Neural cell (in vitro differentiated cells): ENCODE results near the gene PDE4D. TPM values are rescaled to one million over a fixed set of nuclear protein-coding genes. Genes with fewer than 3 reads are reported as not detected.

Experiments
- H2AFZ ChIP-seq: fragments of 200-600, 300-800 bp; sonication (generic), shearing (Covaris generic); 2 replicates; pipeline ENCODE4 v1.6.0; 2014; ENCODE audit warnings: low read depth, mild to moderate bottlenecking, antibody characterized with exemption, low read length, moderate library complexity
- H3F3A ChIP-seq: fragments of 200-600 bp; shearing (Covaris generic); 2 replicates; pipeline ENCODE4 v1.6.1; 2016; ENCODE audit warnings: mild to moderate bottlenecking, moderate library complexity, mixed read lengths, antibody characterized with exemption, low read length; ENCODE audit not compliant: insufficient read depth, poor library complexity, severe bottlenecking
- H3K27ac ChIP-seq: fragments of 200-600, 300-800 bp; sonication (generic), shearing (Covaris generic); 2 replicates; pipeline ENCODE4 v1.5.1; 2014; ENCODE audit warnings: mild to moderate bottlenecking, low read length, moderate library complexity
- H3K27me3 ChIP-seq: fragments of 300-800, 200-600 bp; sonication (generic), shearing (Covaris generic); 2 replicates; pipeline ENCODE4 v1.6.0; 2014; ENCODE audit warnings: mild to moderate bottlenecking, low read depth, low read length, moderate library complexity; ENCODE audit not compliant: insufficient read depth
- H3K36me3 ChIP-seq: fragments of 300-800, 200-600 bp; sonication (generic), shearing (Covaris generic); 2 replicates; pipeline ENCODE4 v1.5.1; 2014; ENCODE audit warnings: mild to moderate bottlenecking, antibody characterized with exemption, low read length, moderate library complexity; ENCODE audit not compliant: insufficient read depth
- H3K4me2 ChIP-seq: fragments of 300-800, 200-600 bp; sonication (generic), shearing (Covaris generic); 2 replicates; pipeline ENCODE4 v1.6.0; 2014; ENCODE audit warnings: mild to moderate bottlenecking, low read length
- H3K4me3 ChIP-seq: fragments of 300-800, 200-600 bp; sonication (generic), shearing (Covaris generic); 2 replicates; pipeline ENCODE4 v1.5.1; 2014; ENCODE audit warnings: mild to moderate bottlenecking, low read length, moderate library complexity
- H3K79me2 ChIP-seq: fragments of 200-600 bp; shearing (Covaris generic); replicated peaks from 2 replicates; pipeline ENCODE4 v1.6.0; 2014; ENCODE audit warnings: mild to moderate bottlenecking, low read length, moderate library complexity; ENCODE audit not compliant: insufficient read depth
- H3K9ac ChIP-seq: fragments of 300-800, 200-600 bp; sonication (generic), shearing (Covaris generic); 2 replicates; pipeline ENCODE4 v1.6.1; 2016; ENCODE audit warnings: mild to moderate bottlenecking, low read length, mixed read lengths
- H3K9me2 ChIP-seq: fragments of 200-600 bp; shearing (Covaris generic); 2 replicates; pipeline ENCODE4 v1.6.1; 2016; ENCODE audit warnings: mild to moderate bottlenecking, low read length, mixed read lengths; ENCODE audit not compliant: insufficient read depth
- H3K9me3 ChIP-seq: fragments of 200-600, 300-800 bp; sonication (generic), shearing (Covaris generic); 2 replicates; pipeline ENCODE4 v1.6.1; 2016; ENCODE audit warnings: mild to moderate bottlenecking, mixed run types, low read length, moderate library complexity, mixed read lengths
- H4K20me1 ChIP-seq: fragments of 200-600 bp; shearing (Covaris generic); 2 replicates; pipeline ENCODE4 v1.6.1; 2016; ENCODE audit warnings: mild to moderate bottlenecking, mixed run types; ENCODE audit not compliant: insufficient read depth
- CTCF ChIP-seq: fragments of 450-650 bp; IDR thresholded peaks from 2 replicates; pipeline ENCODE4 v1.5.1; 2014; ENCODE audit warnings: antibody characterized with exemption, mild to moderate bottlenecking, moderate library complexity; ENCODE audit not compliant: poor library complexity, severe bottlenecking
- EP300 ChIP-seq: fragments of 450-650 bp; conservative IDR thresholded peaks from 2 replicates; pipeline ENCODE4 v1.6.1; 2014; ENCODE audit warnings: antibody characterized with exemption, mild to moderate bottlenecking, moderate library complexity; ENCODE audit not compliant: poor library complexity, severe bottlenecking
- EZH2 ChIP-seq: fragments of 200-600, 300-800 bp; shearing (Covaris generic), sonication (generic); IDR thresholded peaks from 2 replicates; pipeline ENCODE4 v1.6.1; 2014; ENCODE audit warnings: antibody characterized with exemption, low read length, borderline replicate concordance, mild to moderate bottlenecking; ENCODE audit not compliant: insufficient read depth, poor library complexity, severe bottlenecking
- MXI1 ChIP-seq: fragments of 450-650 bp; conservative IDR thresholded peaks from 2 replicates; pipeline ENCODE4 v1.6.1; 2014; ENCODE audit warnings: antibody characterized with exemption, mild to moderate bottlenecking; ENCODE audit not compliant: poor library complexity, severe bottlenecking
- POLR2AphosphoS5 ChIP-seq: IDR thresholded peaks from 2 replicates; pipeline ENCODE4 v1.6.1; 2012
- RAD21 ChIP-seq: fragments of 450-650 bp; conservative IDR thresholded peaks from 2 replicates; pipeline ENCODE4 v1.6.1; 2014; ENCODE audit warnings: antibody characterized with exemption, mild to moderate bottlenecking, moderate library complexity
- SMC3 ChIP-seq: fragments of 450-650 bp; conservative IDR thresholded peaks from 2 replicates; pipeline ENCODE4 v1.6.1; 2014; ENCODE audit warnings: antibody characterized with exemption, mild to moderate bottlenecking, moderate library complexity; ENCODE audit not compliant: poor library complexity
- TAF1 ChIP-seq: IDR thresholded peaks from 2 replicates; pipeline ENCODE4 v1.6.1; 2012; ENCODE audit warnings: low read depth
- polyA plus RNA-seq: library from polyadenylated mRNA; depleted of rRNA; stranded (reverse); fragments of >200 nt; gene quantifications from 2 replicates; pipeline ENCODE4 v1.2.3, GENCODE V29; 2014
- TF ChIP-seq, protein P1 (sequence below): IDR thresholded peaks from 2 replicates; pipeline ENCODE4 v1.6.1; 2012; ENCODE audit warnings: borderline replicate concordance

Gene PDE4D
- polyA plus RNA-seq, 1 donor from 2014 or later: 42.8 TPM

GRCh38 chr5:59569158-59569557 lies 324.4 kb downstream of the PDE4D start (continued):
- TF ChIP-seq CTCF (no peak), EP300 (no peak)

DNA sequence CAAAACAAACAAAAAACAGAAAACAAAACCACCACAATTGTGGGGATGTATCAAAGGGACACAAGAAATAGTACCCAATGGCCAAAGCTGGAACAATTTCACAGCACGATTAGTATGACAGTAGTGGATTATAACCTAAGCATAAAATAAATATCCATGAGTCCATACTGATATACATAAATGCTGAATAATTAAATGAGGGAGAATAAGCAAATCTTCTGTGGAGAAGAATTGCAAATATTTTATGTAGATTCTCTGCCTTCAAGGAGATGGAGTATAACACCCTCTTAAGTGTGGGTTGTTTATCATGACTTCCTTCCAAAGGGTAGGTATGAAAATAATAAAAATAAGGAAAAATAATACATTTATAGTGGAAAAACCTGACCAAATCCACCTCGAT lies 325.4 kb downstream of the PDE4D start:
- H3K4me2 ChIP-seq: no peak overlapping the region
- H3K36me3 ChIP-seq: no peaks in the 10 kb centered on the region
- no peaks in the 10 kb centered on the region for H3K9me2 ChIP-seq
- H3K27ac ChIP-seq: peak overlapping the region; percentile 85
- H3K27me3 ChIP-seq: no peaks in the 10 kb centered on the region
- H3F3A ChIP-seq: no peaks in the 10 kb centered on the region
- H3K9me3 ChIP-seq: no peaks in the 10 kb centered on the region
- TF ChIP-seq, protein P1, sequence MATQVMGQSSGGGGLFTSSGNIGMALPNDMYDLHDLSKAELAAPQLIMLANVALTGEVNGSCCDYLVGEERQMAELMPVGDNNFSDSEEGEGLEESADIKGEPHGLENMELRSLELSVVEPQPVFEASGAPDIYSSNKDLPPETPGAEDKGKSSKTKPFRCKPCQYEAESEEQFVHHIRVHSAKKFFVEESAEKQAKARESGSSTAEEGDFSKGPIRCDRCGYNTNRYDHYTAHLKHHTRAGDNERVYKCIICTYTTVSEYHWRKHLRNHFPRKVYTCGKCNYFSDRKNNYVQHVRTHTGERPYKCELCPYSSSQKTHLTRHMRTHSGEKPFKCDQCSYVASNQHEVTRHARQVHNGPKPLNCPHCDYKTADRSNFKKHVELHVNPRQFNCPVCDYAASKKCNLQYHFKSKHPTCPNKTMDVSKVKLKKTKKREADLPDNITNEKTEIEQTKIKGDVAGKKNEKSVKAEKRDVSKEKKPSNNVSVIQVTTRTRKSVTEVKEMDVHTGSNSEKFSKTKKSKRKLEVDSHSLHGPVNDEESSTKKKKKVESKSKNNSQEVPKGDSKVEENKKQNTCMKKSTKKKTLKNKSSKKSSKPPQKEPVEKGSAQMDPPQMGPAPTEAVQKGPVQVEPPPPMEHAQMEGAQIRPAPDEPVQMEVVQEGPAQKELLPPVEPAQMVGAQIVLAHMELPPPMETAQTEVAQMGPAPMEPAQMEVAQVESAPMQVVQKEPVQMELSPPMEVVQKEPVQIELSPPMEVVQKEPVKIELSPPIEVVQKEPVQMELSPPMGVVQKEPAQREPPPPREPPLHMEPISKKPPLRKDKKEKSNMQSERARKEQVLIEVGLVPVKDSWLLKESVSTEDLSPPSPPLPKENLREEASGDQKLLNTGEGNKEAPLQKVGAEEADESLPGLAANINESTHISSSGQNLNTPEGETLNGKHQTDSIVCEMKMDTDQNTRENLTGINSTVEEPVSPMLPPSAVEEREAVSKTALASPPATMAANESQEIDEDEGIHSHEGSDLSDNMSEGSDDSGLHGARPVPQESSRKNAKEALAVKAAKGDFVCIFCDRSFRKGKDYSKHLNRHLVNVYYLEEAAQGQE: no peak
- TF ChIP-seq EZH2: no peak
- TF ChIP-seq TAF1: no peak
- no peak for TF ChIP-seq EP300
- no peak for TF ChIP-seq RAD21
- no peak for TF ChIP-seq POLR2AphosphoS5
- no peak for TF ChIP-seq MXI1
- TF ChIP-seq SMC3: no peak
- no peak for TF ChIP-seq CTCF
- no peak overlapping the region for H3K9ac ChIP-seq
- no peak overlapping the region for H3K4me3 ChIP-seq
- H2AFZ ChIP-seq: no peak overlapping the region
- no peaks in the 10 kb centered on the region for H4K20me1 ChIP-seq
- H3K79me2 ChIP-seq: no peaks in the 10 kb centered on the region

- H3K36me3 ChIP-seq: no peaks in the 10 kb centered on the region
- no peak overlapping the region for H3K4me2 ChIP-seq
- H3K9me3 ChIP-seq: no peaks in the 10 kb centered on the region
- H3K79me2 ChIP-seq: no peaks in the 10 kb centered on the region
- H3K27ac ChIP-seq: no peak overlapping the region
- no peak overlapping the region for H3K9ac ChIP-seq
- no peaks in the 10 kb centered on the region for H3F3A ChIP-seq
- no peak for TF ChIP-seq CTCF
- TF ChIP-seq TAF1: no peak
- TF ChIP-seq RAD21: no peak
- TF ChIP-seq, protein P1: no peak
- no peak for TF ChIP-seq SMC3
- no peak for TF ChIP-seq EP300
- TF ChIP-seq MXI1: no peak
- no peak for TF ChIP-seq POLR2AphosphoS5
- TF ChIP-seq EZH2: no peak
- no peaks in the 10 kb centered on the region for H3K27me3 ChIP-seq
- H4K20me1 ChIP-seq: no peaks in the 10 kb centered on the region
- no peaks in the 10 kb centered on the region for H3K9me2 ChIP-seq
- no peak overlapping the region for H2AFZ ChIP-seq
- H3K4me3 ChIP-seq: no peak overlapping the region
Observed at GRCh38 chr5:59565551-59565950, 328.0 kb downstream of the PDE4D start.
